Forelimb muscle (tissue), 1 donor: ENCODE measurements around the gene HSPA12A. TPM values are rescaled to one million over a fixed set of nuclear protein-coding genes. Genes with fewer than 3 reads are reported as not detected.
"Not testable (repeated sequence)": the region's sequence is repeated elsewhere in the genome, so short reads cannot be mapped to it uniquely, and the experiment has no call there.

Source experiments
- DNase-seq: peaks from one replicate; pipeline ENCODE4 v3.0.0-alpha.2; 2013; ENCODE audit warnings: low read depth
- polyA plus RNA-seq: library from polyadenylated mRNA; unstranded; fragments of 120-200 nt; gene quantifications from one replicate; pipeline ENCODE4 v1.2.1, GENCODE V29; 2013; ENCODE audit not compliant: insufficient read length

HSPA12A gene
- polyA plus RNA-seq, 1 donor, result 5.3 TPM

- DNase-seq, result no peak
Observed at GRCh38 chr10:116718058-116718457, 24.3 kb downstream of the HSPA12A start.

GRCh38 chr10:116716381-116716780 lies 26.0 kb downstream of the HSPA12A start:
- no peak for DNase-seq

GRCh38 chr10:116715839-116716377 lies 26.5 kb downstream of the HSPA12A start:
- no peak for DNase-seq

- no peak for DNase-seq
Observed at GRCh38 chr10:116715341-116715740, 27.0 kb downstream of the HSPA12A start.

- no peak for DNase-seq
Observed at GRCh38 chr10:116713846-116714245, 28.5 kb downstream of the HSPA12A start.

- DNase-seq, result no peak
Observed at GRCh38 chr10:116712989-116713543, 29.3 kb downstream of the HSPA12A start.

GRCh38 chr10:116712519-116712918 lies 29.8 kb downstream of the HSPA12A start:
- DNase-seq, result no peak

- not testable (repeated sequence) for DNase-seq
Observed at GRCh38 chr10:116711803-116712202, 30.6 kb downstream of the HSPA12A start.

- no peak for DNase-seq
Observed at GRCh38 chr10:116710076-116710475, 32.3 kb downstream of the HSPA12A start.

GRCh38 chr10:116708877-116709276 lies 33.5 kb downstream of the HSPA12A start:
- DNase-seq, result no peak

- DNase-seq, result no peak
Observed at GRCh38 chr10:116708391-116708821, 34.0 kb downstream of the HSPA12A start.

GRCh38 chr10:116707981-116708380 lies 34.4 kb downstream of the HSPA12A start:
- no peak for DNase-seq

- DNase-seq, result no peak
Observed at GRCh38 chr10:116706281-116706680, 36.1 kb downstream of the HSPA12A start.

GRCh38 chr10:116705498-116705897 lies 36.9 kb downstream of the HSPA12A start:
- DNase-seq, result no peak

- DNase-seq, result no peak
Observed at GRCh38 chr10:116704926-116705325, 37.4 kb downstream of the HSPA12A start.

GRCh38 chr10:116702165-116702564 lies 40.2 kb downstream of the HSPA12A start:
- DNase-seq, result no peak

GRCh38 chr10:116699471-116700150 lies 42.8 kb downstream of the HSPA12A start:
- DNase-seq, result no peak

- DNase-seq, result no peak
Observed at GRCh38 chr10:116699049-116699448, 43.3 kb downstream of the HSPA12A start.

GRCh38 chr10:116698364-116698763 lies 44.0 kb downstream of the HSPA12A start:
- DNase-seq, result no peak

GRCh38 chr10:116697816-116698215 lies 44.5 kb downstream of the HSPA12A start:
- DNase-seq, result no peak

GRCh38 chr10:116696919-116697318 lies 45.4 kb downstream of the HSPA12A start:
- DNase-seq, result no peak

GRCh38 chr10:116694927-116695268 lies 47.5 kb downstream of the HSPA12A start:
- DNase-seq, result no peak

GRCh38 chr10:116694243-116694926 lies 48.0 kb downstream of the HSPA12A start:
- no peak for DNase-seq
